Adrenal gland (tissue), 12 donors: ENCODE measurements around the gene EYA4. TPM values are rescaled to one million over a fixed set of nuclear protein-coding genes. Genes with fewer than 3 reads are reported as not detected.

Experiments
- DNase-seq, 7 donors: peaks; one replicate each; pipeline ENCODE4 v3.0.0-alpha.2; 2019 to 2020
- H3K27ac ChIP-seq, 5 donors: fragments of 200-600 bp; sonication (generic) in 4 of 5; 1 replicate in 3 of 5; 2 replicates in 2 of 5; pipeline versions ENCODE4 v1.5.1 to v1.8.0; 2016 to 2020; ENCODE audit warnings: mild to moderate bottlenecking in 1 of 5
- H3K27me3 ChIP-seq: fragments of 200-600 bp; 2 replicates; pipeline ENCODE4 v1.8.0; 2021
- H3K36me3 ChIP-seq, 2 donors: fragments of 200-600 bp; replicated peaks in 1 of 2; 1 replicate in 1 of 2; 2 replicates in 1 of 2; pipeline versions ENCODE4 v1.5.1 to v1.8.0; 2018 to 2022
- H3K4me1 ChIP-seq, 2 donors: fragments of 200-600 bp; replicated peaks in 1 of 2; 1 replicate in 1 of 2; 2 replicates in 1 of 2; pipeline versions ENCODE4 v1.5.1 to v1.8.0; 2018 to 2021
- H3K4me3 ChIP-seq, 4 donors: fragments of 200-600 bp; sonication (generic) in 3 of 4; one replicate each; pipeline ENCODE4 v1.5.1; 2016 to 2018
- H3K9me3 ChIP-seq, 3 donors: fragments of 200-600 bp; sonication (generic) in 1 of 3; replicated peaks in 1 of 3; 1 replicate in 2 of 3; 2 replicates in 1 of 3; pipeline versions ENCODE4 v1.5.1 to v1.8.0; 2016 to 2021
- CTCF ChIP-seq, 6 experiments: fragments of 450-650 bp in 4 of 6; fragments of 200-600 bp in 2 of 6; sonication (generic) in 1 of 6; IDR thresholded peaks; 1 replicate in 5 of 6; 2 replicates in 1 of 6; pipeline versions ENCODE4 v1.5.1 to v1.8.0; 2016 to 2021; ENCODE audit warnings: antibody characterized with exemption in 6 of 6, mild to moderate bottlenecking in 2 of 6, moderate library complexity in 1 of 6
- POLR2A ChIP-seq, 2 donors: fragments of 450-650 bp; IDR thresholded peaks; one replicate each; pipeline ENCODE4 v1.6.1; 2017; ENCODE audit warnings: antibody characterized with exemption in 2 of 2, mild to moderate bottlenecking in 2 of 2, moderate library complexity in 1 of 2
- WGBS, 4 donors: extraction: QIAGEN DNeasy Blood & Tissue Kit in 2 of 4; methylation state at CpG; one replicate each; pipeline versions ENCODE4 v1.1.5 to v1.1.7; 2013 to 2017; 5-methylcytosine and 5-hydroxymethylcytosine counted together
- intact Hi-C, 2 donors: fragments of 100-400 bp; cut with DNase I; formaldehyde crosslinking; loops; one replicate each; pipeline versions ENCODE4 v1.14.1 to v1.15.0; 2022 to 2023
- polyA plus RNA-seq, 3 donors: library from polyadenylated mRNA; stranded (reverse); fragments of 200-250 nt in 2 of 3; fragments of 350-450 nt in 1 of 3; fragmentation: Illumina TruSeq in 1 of 3; extraction: RNeasy Lipid Tissue Mini Kit (QIAGEN cat#74804) in 1 of 3; gene quantifications; one replicate each; pipeline ENCODE4 v1.2.3, GENCODE V29; 2013 to 2014
- total RNA-seq, 9 donors: library from RNA; depleted of rRNA in 4 of 9; stranded (reverse); fragments of >200 nt in 4 of 9; fragments of 120-200 nt in 1 of 9; fragmentation: NEBNext Ultra II Directional in 1 of 9; extraction: Animal tissue kit (Norgen Biotek cat#: 25700) in 1 of 9; gene quantifications; one replicate each; pipeline versions ENCODE4 v1.1.0 to v1.2.4, GENCODE V29; 2013 to 2023
- donor health status: healthy with polysubstance abuse.
- donor health status: Bipolar disorder and iron deficiency.
- donor health status: DM: yes; HTN: yes; CAD: no.
- donor health status: DM: no; HTN: no; CAD: no.
- donor health status: DM: no; HTN: no; CAD: no.
- donor health status: DM: yes; HTN: yes; CAD: no.

Gene EYA4
- total and polyA plus RNA-seq, 12 donors = 0.17 to 6.3 (median 1.6) TPM

GRCh38 chr6:133436652-133437051, 195.5 kb downstream of the EYA4 start:
- Histone ChIP-seq H3K4me3 (no peak overlapping the region), H3K9me3 (no peaks in the 10 kb centered on the region), H3K36me3 (no peaks in the 10 kb centered on the region), H3K27ac (no peak overlapping the region), H3K27me3 (no peaks in the 10 kb centered on the region), H3K4me1 (no peaks in the 10 kb centered on the region)
- intact Hi-C loops = no loop called here
- DNase-seq = no peak
- WGBS, 4 donors = 32 to 42% (median 37%) methylated on average over 1 of the region's 1 CpG
- TF ChIP-seq POLR2A (IDR thresholded peaks at IDR 0.05) = no peak
- TF ChIP-seq CTCF (IDR thresholded peaks at IDR 0.05) = no peak

DNA sequence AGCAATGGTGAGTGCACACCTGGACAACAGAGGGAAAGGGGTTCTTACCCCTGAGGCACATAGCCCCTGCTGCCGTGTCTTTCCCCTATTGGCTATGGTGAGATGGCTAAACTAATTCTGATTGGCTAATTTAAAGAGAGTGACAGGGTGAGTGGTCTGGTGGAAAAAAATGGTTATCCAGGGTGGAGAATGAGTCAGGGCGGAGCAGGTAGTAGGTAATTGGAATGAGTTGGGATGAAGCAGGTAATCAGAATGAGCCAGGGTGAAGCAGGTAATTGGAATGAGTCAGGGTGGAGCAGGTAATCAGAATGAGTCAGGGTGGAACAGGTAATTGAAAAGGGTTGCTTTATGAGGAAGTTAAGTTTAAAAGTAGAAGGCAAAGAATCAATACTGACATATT, 200.3 kb downstream of the EYA4 start:
- intact Hi-C loops = no loop called here
- WGBS, 4 donors = 86 to 97% (median 90%) methylated on average over 2 of the region's 2 CpGs
- H3K9me3 ChIP-seq = no peaks in the 10 kb centered on the region
- H3K4me3 ChIP-seq = no peak overlapping the region
- no peak overlapping the region for H3K27ac ChIP-seq
- no peaks in the 10 kb centered on the region for H3K4me1 ChIP-seq
- TF ChIP-seq POLR2A (IDR thresholded peaks at IDR 0.05) = no peak
- no peak for TF ChIP-seq CTCF (IDR thresholded peaks at IDR 0.05)
- DNase-seq = no peak
- H3K27me3 ChIP-seq = no peaks in the 10 kb centered on the region
- H3K36me3 ChIP-seq = no peaks in the 10 kb centered on the region

GRCh38 chr6:133446789-133447188, 205.6 kb downstream of the EYA4 start:
- Histone ChIP-seq H3K36me3 (no peaks in the 10 kb centered on the region), H3K4me3 (no peak overlapping the region), H3K9me3 (no peaks in the 10 kb centered on the region), H3K4me1 (no peaks in the 10 kb centered on the region), H3K27me3 (no peaks in the 10 kb centered on the region), H3K27ac (no peak overlapping the region)
- no peak for TF ChIP-seq POLR2A (IDR thresholded peaks at IDR 0.05)
- no peak for TF ChIP-seq CTCF (IDR thresholded peaks at IDR 0.05)
- intact Hi-C loops = no loop called here
- DNase-seq = no peak

DNA sequence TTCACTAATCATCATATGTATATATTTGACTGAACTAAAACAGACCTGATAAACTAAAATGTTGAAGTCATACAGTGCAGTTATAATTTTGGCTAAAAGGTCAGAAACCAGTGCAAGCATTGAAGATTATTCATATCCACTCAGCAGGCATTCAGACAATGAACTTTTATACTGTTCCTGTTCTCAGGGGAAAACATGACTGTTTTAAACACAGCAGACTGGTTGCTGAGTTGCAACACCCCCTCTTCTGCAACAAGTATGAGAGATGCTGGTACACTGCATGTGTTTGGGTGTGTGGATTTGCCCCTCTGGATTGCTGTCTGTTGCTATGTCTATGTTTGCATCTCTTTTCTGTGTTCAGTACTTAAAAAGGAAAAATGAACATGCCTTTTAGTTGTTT, 206.8 kb downstream of the EYA4 start:
- Histone ChIP-seq H3K9me3 (no peaks in the 10 kb centered on the region), H3K4me3 (no peak overlapping the region), H3K4me1 (no peaks in the 10 kb centered on the region), H3K27me3 (no peaks in the 10 kb centered on the region), H3K27ac (no peak overlapping the region), H3K36me3 (no peaks in the 10 kb centered on the region)
- no peak for DNase-seq
- intact Hi-C loops = no loop called here
- TF ChIP-seq CTCF (IDR thresholded peaks at IDR 0.05) (no peak), POLR2A (IDR thresholded peaks at IDR 0.05) (no peak)
